GM23338 (cell line): ENCODE measurements around the gene KIF18B. TPM values are rescaled to one million over a fixed set of nuclear protein-coding genes. Genes with fewer than 3 reads are reported as not detected.

Source experiments
- ATAC-seq: fragments of 200-7000 bp; cut with Tn5 transposase; 3 replicates; pipeline ENCODE4 v1.9.1; 2020
- DNase-seq: peaks from one replicate; pipeline ENCODE4 v3.0.0-alpha.2; 2015; ENCODE audit warnings: low spot score
- H2AFZ ChIP-seq: fragments of 200-600 bp; sonication (generic); 2 replicates; pipeline ENCODE4 v1.8.0; 2016; ENCODE audit warnings: antibody characterized with exemption, mild to moderate bottlenecking, moderate library complexity
- H3F3A ChIP-seq: fragments of 200-600 bp; sonication (generic); replicated peaks from 2 replicates; pipeline ENCODE4 v1.8.0; 2017; ENCODE audit warnings: antibody characterized with exemption, mixed run types, low read depth
- H3K27ac ChIP-seq: fragments of 200-600 bp; sonication (generic); 2 replicates; pipeline ENCODE4 v1.6.1; 2016; ENCODE audit warnings: low read depth
- H3K27me3 ChIP-seq: fragments of 200-600 bp; sonication (generic); 2 replicates; pipeline ENCODE4 v1.8.0; 2016; ENCODE audit warnings: mild to moderate bottlenecking, mixed run types, moderate library complexity; ENCODE audit not compliant: insufficient read depth
- H3K36me3 ChIP-seq: fragments of 200-600 bp; sonication (generic); 2 replicates; pipeline ENCODE4 v1.8.0; 2016; ENCODE audit warnings: mild to moderate bottlenecking; ENCODE audit not compliant: insufficient read depth
- H3K4me1 ChIP-seq: fragments of 200-600 bp; sonication (generic); 2 replicates; pipeline ENCODE4 v1.8.0; 2016; ENCODE audit warnings: mild to moderate bottlenecking, moderate library complexity; ENCODE audit not compliant: insufficient read depth
- H3K4me2 ChIP-seq: fragments of 200-600 bp; sonication (generic); 2 replicates; pipeline ENCODE4 v1.7.1; 2017; ENCODE audit warnings: mixed run types
- H3K4me3 ChIP-seq: fragments of 200-600 bp; sonication (generic); 2 replicates; pipeline ENCODE4 v1.6.1; 2016; ENCODE audit warnings: mixed run types
- H3K79me2 ChIP-seq: fragments of 200-600 bp; sonication (generic); replicated peaks from 2 replicates; pipeline ENCODE4 v1.8.0; 2017; ENCODE audit warnings: mild to moderate bottlenecking; ENCODE audit not compliant: insufficient read depth
- H3K9me2 ChIP-seq: fragments of 200-600 bp; sonication (generic); 2 replicates; pipeline ENCODE4 v1.8.0; 2017; ENCODE audit not compliant: insufficient read depth
- H4K20me1 ChIP-seq: fragments of 200-600 bp; sonication (generic); replicated peaks from 2 replicates; pipeline ENCODE4 v1.8.0; 2017; ENCODE audit warnings: mild to moderate bottlenecking; ENCODE audit not compliant: insufficient read depth
- H3K27ac Mint-ChIP-seq: 2 replicates; pipeline ENCODE4 v1.8.0; 2020; ENCODE audit warnings: inconsistent platforms, mild to moderate bottlenecking, moderate library complexity, mixed read lengths
- H3K27me3 Mint-ChIP-seq: 3 replicates; pipeline ENCODE4 v1.8.0; 2022; ENCODE audit warnings: low read depth, mild to moderate bottlenecking, moderate library complexity, mixed read lengths, inconsistent platforms; ENCODE audit not compliant: insufficient read depth, poor library complexity
- H3K36me3 Mint-ChIP-seq: 3 replicates; pipeline ENCODE4 v1.8.0; 2021; ENCODE audit warnings: low read depth, mild to moderate bottlenecking, inconsistent platforms, moderate library complexity, mixed read lengths
- H3K4me1 Mint-ChIP-seq: 3 replicates; pipeline ENCODE4 v1.8.0; 2020; ENCODE audit warnings: mild to moderate bottlenecking, inconsistent platforms, mixed read lengths
- H3K4me3 Mint-ChIP-seq: 3 replicates; pipeline ENCODE4 v1.8.0; 2021; ENCODE audit warnings: moderate library complexity, mild to moderate bottlenecking, inconsistent platforms, mixed read lengths
- H3K9me3 Mint-ChIP-seq: 3 replicates; pipeline ENCODE4 v1.8.0; 2020; ENCODE audit warnings: moderate library complexity, mild to moderate bottlenecking, inconsistent platforms, mixed read lengths
- CREB1 ChIP-seq: fragments of 250-450 bp; sonication (Bioruptor Pico); IDR thresholded peaks from 2 replicates; pipeline ENCODE4 v1.5.0; 2020; ENCODE audit warnings: low read depth, mild to moderate bottlenecking, moderate library complexity
- ETS1 ChIP-seq: IDR thresholded peaks from 2 replicates; pipeline ENCODE4 v1.6.1; 2016; ENCODE audit warnings: antibody characterized with exemption
- EZH2 ChIP-seq: fragments of 200-600 bp; sonication (generic); IDR thresholded peaks from one replicate; pipeline ENCODE4 v1.8.0; 2017; ENCODE audit warnings: antibody characterized with exemption, mild to moderate bottlenecking, low read depth; ENCODE audit not compliant: unreplicated experiment
- EZH2phosphoT487 ChIP-seq: fragments of 200-600 bp; sonication (generic); IDR thresholded peaks from one replicate; pipeline ENCODE4 v1.8.1; 2018; ENCODE audit warnings: antibody characterized with exemption; ENCODE audit not compliant: unreplicated experiment
- JUNB ChIP-seq: IDR thresholded peaks from one replicate; pipeline ENCODE4 v1.6.1; 2016; ENCODE audit warnings: antibody characterized with exemption; ENCODE audit not compliant: unreplicated experiment
- NANOG ChIP-seq: IDR thresholded peaks from 2 replicates; pipeline ENCODE4 v1.6.1; 2016; ENCODE audit warnings: antibody characterized with exemption, borderline replicate concordance
- POLR2AphosphoS5 ChIP-seq: IDR thresholded peaks from 2 replicates; pipeline ENCODE4 v1.6.1; 2016; ENCODE audit warnings: antibody characterized with exemption, low read depth
- REST ChIP-seq: IDR thresholded peaks from one replicate; pipeline ENCODE4 v1.6.1; 2018; ENCODE audit warnings: antibody characterized with exemption; ENCODE audit not compliant: unreplicated experiment
- STAT1 ChIP-seq: IDR thresholded peaks from one replicate; pipeline ENCODE4 v1.6.1; 2016; ENCODE audit warnings: antibody characterized with exemption; ENCODE audit not compliant: unreplicated experiment
- ZNF331 ChIP-seq: fragments of 250-450 bp; sonication (Bioruptor Pico); IDR thresholded peaks from 2 replicates; pipeline ENCODE4 v1.5.0; 2020; ENCODE audit warnings: low read depth, mild to moderate bottlenecking, moderate library complexity
- polyA plus RNA-seq: library from polyadenylated mRNA; unstranded; fragments of >200 nt; fragmentation: Nextera tagmentation; extraction: Ambion mirVana; gene quantifications from 2 replicates; pipeline ENCODE4 v1.2.1, GENCODE V29; 2016
- total RNA-seq: library from RNA; depleted of rRNA; stranded (reverse); fragments of >200 nt; shearing (Covaris generic); gene quantifications from 2 replicates; pipeline ENCODE4 v1.2.3, GENCODE V29; 2014

KIF18B gene
- total and polyA plus RNA-seq, 2 experiments from 2014 or later = 14.1 to 28.4 TPM

- Mint-ChIP-seq H3K27me3 (peaks cover 28% of the 10 kb centered on the region), H3K27ac (no peak overlapping the region), H3K36me3 (no peaks in the 10 kb centered on the region; the same call in 2 of the 3 replicates), H3K4me1 (peaks cover 19% of the 10 kb centered on the region), H3K9me3 (no peaks in the 10 kb centered on the region), H3K4me3 (no peak overlapping the region)
- Histone ChIP-seq H3K4me1 (no peaks in the 10 kb centered on the region; the same call in none of the 2 replicates), H4K20me1 (no peaks in the 10 kb centered on the region), H3K27me3 (peaks cover 17% of the 10 kb centered on the region), H3K4me3 (no peak overlapping the region), H3K4me2 (no peak overlapping the region), H3K36me3 (no peaks in the 10 kb centered on the region), H3K79me2 (no peaks in the 10 kb centered on the region), H3K9me2 (no peaks in the 10 kb centered on the region), H2AFZ (no peak overlapping the region), H3F3A (peaks cover 10% of the 10 kb centered on the region; the same call in 1 of the 2 replicates), H3K27ac (no peak overlapping the region)
- TF ChIP-seq ZNF331 (CRISPR knock-in tag) = no peak
- TF ChIP-seq EZH2phosphoT487 = no peak
- no peak for TF ChIP-seq REST
- no peak for TF ChIP-seq ETS1
- TF ChIP-seq STAT1 = no peak
- TF ChIP-seq NANOG = no peak
- DNase-seq (no peak), ATAC-seq (no peak)
These were observed 37.9 kb downstream of the KIF18B start for GRCh38 chr17:44909681-44910144.

- H3K27ac Mint-ChIP-seq = no peak overlapping the region
- ATAC-seq (no peak), DNase-seq (no peak)
- Histone ChIP-seq H3K4me3 (no peak overlapping the region), H3K4me2 (no peak overlapping the region), H3F3A (peaks cover 10% of the 10 kb centered on the region; the same call in 1 of the 2 replicates), H3K27me3 (peaks cover 17% of the 10 kb centered on the region), H3K79me2 (no peaks in the 10 kb centered on the region), H2AFZ (no peak overlapping the region), H4K20me1 (no peaks in the 10 kb centered on the region), H3K36me3 (no peaks in the 10 kb centered on the region), H3K4me1 (no peaks in the 10 kb centered on the region; the same call in none of the 2 replicates), H3K9me2 (no peaks in the 10 kb centered on the region), H3K27ac (no peak overlapping the region)
- peaks cover 28% of the 10 kb centered on the region for H3K27me3 Mint-ChIP-seq
- H3K9me3 Mint-ChIP-seq = no peaks in the 10 kb centered on the region
- H3K4me3 Mint-ChIP-seq = no peak overlapping the region
- no peaks in the 10 kb centered on the region; the same call in 2 of the 3 replicates for H3K36me3 Mint-ChIP-seq
- H3K4me1 Mint-ChIP-seq = peaks cover 19% of the 10 kb centered on the region
- no peak for TF ChIP-seq EZH2
- no peak for TF ChIP-seq STAT1
- no peak for TF ChIP-seq POLR2AphosphoS5
- no peak for TF ChIP-seq JUNB
- TF ChIP-seq ZNF331 (CRISPR knock-in tag) = no peak
- TF ChIP-seq CREB1 = no peak
- TF ChIP-seq ETS1 = no peak
- no peak for TF ChIP-seq EZH2phosphoT487
- no peak for TF ChIP-seq REST
These were observed 38.7 kb downstream of the KIF18B start for GRCh38 chr17:44908761-44909326.
